ENCODE data around the gene ZNF746.

The ZNF746 gene

DNA sequence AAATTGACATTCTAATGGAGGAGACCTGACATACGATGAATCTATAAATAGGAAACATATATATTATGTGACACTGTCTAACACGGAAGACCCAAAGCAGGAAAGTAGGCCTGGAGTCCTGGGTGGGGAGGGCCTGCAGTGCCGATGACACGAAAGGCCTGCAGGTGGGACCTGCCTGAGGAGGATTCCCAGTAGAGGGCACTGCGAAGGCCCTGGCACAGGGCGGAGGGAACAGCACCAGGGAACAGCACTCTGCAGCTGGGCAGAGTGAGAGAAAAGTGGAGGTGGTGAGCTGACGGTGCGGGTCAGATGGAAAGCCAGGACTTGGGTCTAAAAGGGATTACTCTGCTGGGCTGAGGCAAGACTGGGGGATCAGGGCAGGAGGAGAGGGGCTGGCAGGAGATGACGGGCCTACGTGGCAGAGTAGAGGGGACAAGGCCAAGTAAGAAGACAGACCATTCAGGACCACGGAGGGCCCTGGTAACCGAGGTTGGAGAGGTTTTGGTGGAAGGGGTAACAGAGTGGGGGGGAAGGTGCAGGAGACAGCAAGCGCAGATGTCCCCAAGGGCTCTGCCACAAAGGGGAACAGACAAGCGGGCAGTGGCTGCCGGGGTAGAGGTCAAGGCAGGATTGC lies 8.1 kb downstream of the ZNF746 start:
- DNase-seq = no peak

DNA sequence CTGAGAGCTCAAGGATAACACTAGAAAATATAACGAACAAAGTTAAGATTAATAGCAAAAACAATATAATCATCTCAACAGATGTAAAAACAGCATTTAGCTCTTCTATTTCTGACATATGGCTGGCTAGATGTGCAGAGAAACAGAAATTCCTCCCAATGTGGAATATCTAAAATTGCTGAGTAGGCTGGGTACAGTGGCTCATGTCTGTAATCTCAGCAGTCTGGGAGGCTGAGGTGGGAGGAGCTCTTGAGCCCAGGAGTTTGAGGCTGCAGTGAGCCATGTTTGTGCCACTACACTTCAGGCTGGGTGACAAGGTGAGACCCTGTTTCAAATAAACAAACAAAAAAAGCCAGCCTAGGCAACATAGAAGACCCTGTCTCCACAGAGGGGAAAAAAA lies 18.0 kb downstream of the ZNF746 start:
- DNase-seq = no peak

DNA sequence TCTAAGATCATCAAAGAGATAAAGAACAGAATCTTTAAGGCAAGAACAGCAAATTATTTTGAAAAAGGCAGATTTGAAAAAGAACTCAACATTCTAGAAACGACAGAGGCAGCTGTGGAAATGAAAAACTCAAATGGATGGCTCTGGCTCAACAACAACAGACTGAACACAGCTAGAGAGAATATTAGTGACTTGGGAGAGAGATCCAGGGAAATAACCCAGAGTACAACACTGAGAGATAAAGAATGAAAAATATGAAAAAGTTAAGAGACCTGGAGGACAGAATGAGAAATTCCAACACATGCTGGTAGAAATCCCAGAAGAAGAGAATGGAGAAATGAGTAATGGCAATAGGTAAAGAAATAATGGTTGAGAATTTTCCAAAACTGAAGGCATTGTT lies 18.9 kb downstream of the ZNF746 start:
- no peak for DNase-seq

DNA sequence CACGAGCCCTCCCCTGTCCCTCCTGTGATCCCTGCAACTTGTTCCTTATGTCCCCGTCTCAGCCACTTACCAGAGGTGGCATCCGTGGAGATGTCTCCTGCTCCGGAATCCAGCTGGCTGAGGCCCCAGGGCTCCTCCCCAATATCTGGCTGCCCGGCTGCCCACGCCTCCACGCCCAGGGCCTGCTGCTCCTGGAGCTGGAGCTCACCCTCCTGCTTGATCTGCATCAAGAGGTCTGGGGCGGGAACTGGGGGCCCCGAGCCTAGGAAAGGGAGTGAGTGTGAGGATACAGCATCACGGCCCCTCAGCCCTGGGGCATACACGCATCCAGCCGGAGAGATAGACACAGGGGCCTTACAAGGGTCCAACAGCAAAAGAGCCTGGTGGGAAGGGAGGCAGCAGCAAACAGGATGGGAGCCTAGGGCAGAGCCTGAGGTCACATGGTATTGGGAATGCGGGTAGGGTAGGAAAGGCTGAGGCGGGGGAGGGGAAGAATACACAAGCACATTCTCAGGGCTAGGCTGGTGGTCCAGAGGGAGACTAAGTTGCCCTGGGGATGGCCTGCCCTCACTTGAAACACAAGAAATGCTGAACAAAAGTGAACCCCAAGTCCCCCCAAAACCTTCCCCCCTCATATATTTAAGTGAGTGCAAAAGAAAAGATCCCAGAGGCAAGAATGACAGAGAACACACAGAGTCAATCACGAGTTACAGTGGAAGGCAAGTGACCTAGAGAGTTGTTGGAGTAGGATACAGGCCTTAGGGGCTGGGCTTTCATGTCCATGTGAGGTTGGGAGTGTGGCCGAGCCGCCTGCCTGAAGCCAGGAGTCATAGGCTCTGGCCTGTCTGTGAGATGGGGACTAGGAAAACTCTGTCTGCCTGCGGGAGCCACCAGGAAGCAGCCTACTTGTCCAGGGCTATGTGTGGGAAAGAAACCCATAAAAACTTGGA lies 19.8 kb downstream of the ZNF746 start:
- DNase-seq = no peak

DNA sequence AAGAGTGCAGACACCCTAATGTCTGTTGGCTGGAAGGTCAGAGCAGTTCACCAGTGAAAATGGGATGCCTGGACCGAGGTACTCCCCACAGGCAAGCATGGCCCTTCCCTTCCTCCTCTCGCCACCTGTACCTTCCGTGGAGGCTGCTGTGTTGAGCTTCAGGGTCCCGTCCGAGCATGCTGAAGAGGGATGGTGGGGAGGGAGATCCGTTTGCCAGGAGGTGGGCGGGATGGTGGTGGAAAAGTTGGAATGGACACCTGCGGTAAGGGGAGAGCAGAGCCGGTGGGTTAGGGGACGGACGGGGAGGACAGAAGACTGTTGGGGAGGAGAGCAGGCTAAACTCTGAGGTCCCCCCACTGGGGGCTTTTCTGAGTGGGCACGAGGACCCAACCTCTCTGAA lies 20.8 kb downstream of the ZNF746 start:
- DNase-seq = no peak

DNA sequence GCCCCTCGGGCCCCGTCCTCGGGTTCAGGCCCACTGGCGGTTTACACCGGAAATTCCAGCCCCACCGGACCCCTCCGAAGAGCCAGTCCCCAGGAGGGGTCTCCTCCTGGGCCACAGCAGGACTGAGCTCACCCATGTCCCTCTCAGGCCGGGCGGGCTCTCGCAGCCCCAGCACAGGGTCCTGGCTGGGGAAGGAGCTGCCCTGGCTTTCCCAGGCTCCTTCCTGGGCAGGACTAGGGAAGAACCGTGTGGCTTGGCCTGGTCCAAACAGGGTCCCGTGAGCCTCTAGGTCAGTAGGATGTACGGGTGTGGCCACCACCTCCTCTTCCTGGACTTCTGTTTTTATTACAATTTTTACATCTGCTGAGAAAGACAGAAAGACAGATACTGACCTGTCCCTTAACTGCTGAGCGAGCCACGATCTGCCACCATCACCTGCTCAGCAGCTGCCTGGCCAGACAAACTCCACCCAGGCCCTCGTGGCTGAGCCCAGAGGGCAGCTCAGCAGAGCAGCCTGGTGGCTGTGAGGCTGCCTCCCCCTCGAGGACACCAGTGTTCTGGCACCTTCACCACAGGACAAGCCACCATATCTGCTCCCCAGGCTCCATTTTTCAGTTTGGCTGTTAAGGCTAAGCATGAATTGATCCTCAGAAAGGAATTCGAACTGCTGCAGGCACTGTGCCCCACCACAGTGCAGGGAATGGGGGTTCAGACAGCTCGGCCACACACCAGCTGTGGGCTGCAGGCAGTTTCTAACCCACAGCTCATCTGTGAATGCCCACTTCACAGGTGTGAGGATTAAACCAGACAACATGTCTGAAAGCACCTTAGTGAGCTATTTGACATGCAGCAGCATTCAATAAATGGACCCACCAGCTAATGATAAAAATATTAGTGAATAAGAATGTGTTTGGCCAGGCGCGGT lies 22.2 kb downstream of the ZNF746 start:
- no peak for DNase-seq

DNA sequence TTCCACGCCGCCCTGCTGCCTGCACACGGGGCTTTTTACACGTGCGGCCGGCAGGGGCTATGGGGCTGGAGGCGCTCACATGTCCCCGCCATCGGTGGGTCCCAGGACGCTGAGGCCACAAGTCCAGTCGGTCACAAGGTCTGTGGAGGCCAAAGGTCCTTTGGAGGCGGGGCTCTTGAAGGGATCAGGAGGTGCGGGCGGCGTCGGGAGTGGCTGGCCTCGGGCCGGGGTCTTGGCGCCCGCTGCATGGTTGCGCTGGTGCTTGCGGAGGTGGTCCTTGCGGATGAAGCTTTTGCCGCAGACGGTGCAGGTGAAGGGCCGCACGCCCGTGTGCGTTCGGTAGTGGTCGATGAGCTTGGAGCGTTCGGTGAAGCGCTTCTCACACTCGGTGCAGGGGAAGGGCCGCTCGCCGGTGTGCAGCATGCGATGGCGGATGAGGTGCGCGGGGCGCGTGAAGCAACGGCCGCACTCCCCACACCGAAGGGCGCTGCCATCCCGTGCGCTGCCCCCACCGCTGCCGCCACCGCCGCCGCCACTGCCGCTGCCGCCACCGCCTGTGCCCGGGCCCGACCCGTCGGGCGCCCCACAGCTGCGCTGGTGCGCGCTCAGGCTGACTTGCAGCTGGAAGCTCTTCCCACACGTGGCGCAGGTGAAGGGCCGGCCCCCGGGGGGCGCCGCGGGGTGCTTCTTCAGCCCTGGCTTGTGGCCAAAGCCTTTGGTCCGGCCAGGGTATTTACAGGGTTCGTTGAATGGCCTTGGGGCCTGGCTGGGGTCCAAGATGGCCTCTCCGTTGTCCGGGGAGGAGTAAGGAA lies 23.1 kb downstream of the ZNF746 start:
- no peak for DNase-seq

DNA sequence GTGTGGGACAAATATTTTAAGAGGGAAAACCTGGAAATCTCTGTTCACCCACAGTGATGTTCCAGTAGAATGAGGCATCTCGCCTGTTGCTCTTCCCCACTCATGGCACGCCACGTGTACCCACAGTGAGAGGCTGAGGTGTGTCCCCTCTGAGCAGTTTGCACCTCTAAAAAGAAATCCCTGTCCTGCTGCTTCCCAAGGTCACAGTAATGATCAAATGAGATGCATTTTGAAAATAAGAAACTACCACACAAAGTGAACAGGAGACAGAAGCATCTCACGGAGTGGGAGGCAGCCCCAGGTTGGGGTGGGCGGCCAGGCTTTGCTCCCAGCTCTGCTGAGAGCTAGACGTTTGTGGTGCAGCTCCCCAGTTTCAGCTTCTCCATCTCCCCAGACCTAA lies 24.4 kb downstream of the ZNF746 start:
- no peak for DNase-seq

DNA sequence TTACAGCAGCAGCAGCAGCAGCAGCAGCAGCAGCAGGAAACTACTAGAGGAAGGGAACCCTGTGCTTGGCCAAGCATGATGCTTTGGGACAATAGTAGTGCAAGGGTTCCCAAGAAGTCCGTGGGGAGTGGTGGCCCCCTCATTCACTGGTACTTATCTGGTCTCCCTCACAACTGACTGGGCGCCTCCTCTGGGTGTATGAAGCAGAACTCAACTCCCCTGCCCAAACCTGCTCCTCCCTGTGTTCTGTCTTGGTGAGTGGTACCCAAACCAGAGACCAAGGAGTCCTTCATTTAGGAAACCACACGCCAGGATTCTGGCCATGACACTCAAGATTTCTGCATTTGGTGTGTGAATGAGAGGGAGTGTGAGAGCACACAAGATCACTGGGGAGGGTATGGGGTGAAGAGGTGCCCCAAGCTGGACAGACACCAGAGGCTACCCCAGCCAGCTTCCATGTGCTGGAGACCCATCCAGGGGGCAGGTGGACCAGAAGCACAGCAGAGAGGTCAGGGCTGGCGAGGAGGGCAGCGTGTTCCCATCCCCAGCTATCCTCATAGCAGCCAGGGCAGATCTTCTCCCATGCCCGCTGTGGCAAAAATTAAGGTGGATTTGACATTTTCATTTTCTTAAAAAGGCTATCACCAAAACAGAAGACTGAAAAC lies 26.2 kb downstream of the ZNF746 start:
- no peak for DNase-seq

DNA sequence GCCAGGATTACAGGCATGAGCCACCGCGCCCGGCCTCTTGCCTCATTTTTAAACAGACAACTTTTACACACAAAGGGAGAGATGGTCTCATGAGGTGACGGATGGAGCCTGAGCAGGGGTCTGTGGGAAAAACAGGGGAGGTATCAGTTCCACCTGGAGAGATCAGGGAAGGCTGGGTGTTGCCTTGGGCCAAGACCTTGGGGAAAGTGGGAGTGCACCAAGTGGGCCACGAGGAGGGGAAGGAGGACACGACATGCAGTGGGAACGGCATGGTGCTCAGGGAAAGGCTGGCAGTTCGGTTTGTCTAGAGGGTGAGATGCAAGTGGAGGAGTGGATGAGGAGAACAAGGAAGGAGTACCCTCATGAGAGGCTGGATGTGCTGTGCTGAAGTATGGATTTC lies 27.8 kb downstream of the ZNF746 start:
- no peak for DNase-seq

DNA sequence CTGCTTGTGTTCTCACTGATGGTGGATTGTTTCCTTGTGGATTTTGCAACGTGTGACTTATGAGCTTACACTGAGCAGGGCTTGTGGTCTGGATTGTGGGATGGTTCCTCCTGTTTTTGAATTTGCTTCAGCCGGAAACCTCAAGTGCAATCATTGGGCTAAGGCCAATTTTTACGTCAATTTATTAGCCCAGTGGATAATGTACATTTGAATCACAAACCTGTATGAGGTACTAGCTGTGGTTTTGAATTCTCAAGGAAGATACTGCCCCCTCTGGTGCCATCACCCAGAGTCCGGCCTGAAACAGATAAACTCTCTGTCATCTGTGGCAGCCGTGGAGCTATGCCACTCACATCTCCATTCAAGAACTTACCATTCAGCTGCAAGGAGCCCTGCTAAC lies 29.4 kb downstream of the ZNF746 start:
- no peak for DNase-seq

DNA sequence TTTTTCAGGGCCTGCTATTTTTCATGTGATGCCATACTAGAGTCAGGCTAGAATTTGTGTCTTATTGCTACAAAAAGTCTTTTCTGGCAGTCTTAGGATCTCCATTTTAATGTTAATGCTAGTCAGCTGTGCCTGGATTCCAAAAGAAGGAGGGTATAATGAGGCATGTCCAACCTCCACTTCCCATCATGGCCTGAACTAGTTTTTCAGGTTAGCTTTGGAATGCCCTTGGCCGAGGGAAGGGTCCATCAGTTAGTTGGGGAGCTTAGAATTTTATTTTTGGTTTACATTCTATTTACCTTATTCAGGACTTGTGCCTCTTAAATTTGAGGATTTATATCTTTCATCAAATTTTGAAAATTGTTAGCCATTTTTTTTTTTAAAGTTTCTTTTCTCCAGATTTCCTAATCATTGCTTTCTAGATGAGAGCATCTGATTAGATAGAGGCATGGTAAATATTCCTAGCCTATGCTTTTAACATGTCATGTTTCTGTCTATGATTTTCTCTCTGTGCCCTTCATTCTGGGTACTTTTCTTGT lies 30.2 kb downstream of the ZNF746 start:
- DNase-seq = no peak

DNA sequence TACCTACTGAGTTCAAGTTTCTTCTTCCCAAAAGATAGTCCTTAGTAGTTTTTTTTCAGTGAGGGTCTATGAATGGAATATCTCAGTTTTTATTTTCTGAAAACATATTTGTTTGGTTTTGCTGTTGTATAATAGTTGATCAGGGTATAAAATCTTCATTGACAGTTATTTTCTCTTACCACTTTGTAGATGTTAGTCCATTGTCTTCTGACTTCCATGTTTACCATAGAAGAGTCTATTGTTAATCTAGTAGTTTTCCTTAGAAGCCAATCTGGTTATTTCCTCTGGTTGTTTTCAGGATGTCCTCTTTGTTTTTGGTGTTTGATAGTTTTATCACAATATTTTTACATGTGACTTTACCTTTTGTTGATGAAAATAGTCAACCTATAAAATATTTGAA lies 31.2 kb downstream of the ZNF746 start:
- DNase-seq = no peak

DNA sequence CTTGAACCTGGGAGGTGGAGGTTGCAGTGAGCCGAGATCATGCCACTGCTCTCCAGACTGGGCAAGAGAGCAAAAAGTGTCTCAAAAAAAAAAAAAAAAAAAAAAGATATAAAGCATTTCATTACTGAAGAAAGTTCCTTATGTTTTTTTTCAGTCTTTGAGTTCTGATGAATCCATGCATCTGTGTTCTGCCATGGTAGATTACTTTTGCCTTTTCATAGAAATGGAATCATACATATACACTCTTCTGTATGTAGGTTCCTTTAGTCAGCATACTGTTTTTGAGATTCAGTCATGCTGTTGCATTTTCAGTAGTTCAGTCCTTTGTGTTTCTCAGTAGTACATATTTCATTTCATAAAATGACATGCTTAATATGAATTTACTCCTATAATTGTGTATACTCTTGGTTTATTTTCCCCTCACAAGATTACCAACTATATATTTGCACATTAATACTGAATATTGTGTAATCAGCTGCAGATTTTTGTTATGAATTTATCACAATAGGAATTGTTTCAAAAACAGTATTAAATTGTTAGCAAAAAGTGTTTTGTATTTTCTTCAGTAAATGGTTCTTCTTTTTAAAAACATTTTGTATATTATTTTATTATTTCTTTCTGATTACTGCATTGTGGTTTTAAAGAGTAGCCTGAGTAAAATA lies 34.0 kb downstream of the ZNF746 start:
- DNase-seq = no peak

DNA sequence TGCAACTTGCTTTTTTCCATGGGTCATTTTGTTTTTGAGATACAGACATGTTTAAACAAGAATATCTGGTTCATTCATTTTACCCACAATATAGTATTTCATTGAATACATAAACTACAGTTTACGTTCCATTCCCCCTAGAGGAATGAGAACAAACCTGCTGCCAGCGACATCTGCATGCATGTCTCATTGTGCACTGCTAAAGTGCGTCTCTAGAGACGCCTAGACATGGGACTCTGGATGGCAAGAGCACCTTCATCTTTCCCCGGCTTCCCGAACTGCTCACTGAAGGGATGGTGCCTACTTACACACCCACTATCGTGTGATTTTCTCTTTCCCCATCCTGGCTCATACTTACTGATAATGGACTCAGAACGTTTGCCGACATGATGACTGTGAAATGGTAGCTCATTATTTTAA lies 35.5 kb downstream of the ZNF746 start:
- no peak for DNase-seq

DNA sequence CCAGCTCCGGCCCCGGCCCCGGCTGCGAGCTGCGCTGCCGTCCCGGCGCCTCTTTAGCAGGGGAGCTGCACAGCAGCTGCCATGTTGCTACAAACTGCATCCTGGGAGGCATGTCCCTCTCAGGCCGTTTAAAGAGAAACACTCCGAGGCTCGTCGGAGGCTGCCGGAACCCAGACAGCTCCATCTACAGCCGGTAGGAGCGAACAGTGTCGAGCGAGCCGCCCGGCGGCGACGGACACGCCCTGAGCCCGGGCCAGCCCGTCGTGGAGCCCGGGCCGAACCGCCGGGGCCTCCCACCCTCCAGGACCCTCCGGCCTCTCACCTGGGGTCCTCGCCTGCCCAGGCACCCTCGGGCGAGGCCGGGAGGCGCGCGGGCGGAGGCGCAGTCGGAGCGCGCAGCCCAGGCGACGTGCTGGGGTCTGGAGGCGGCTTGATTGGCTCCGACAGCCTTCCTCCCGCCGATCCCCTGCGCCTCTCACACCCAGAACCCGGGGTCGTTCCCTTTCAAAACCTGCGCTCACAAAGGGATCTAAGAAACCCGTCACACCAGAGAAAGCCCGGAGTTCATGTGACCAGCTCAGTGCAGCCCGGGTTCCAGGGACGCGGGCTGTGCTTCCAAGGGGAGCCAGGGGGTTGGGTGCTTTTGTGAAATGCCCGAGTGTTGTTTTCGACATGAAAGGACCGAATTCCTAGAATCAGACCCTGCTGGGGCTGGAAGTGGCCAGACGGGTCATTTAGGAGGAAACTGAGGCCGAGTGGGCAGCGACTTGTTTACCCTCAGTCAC lies 36.9 kb downstream of the ZNF746 start, which contains the start of gene ZNF777:
Gene ZNF777, minus strand, starts transcription at position 570 of the 785 bp plus-strand sequence. CDS start 5,040 bp downstream, outside the sequence.
- DNase-seq = peak; percentile 44 to 77

DNA sequence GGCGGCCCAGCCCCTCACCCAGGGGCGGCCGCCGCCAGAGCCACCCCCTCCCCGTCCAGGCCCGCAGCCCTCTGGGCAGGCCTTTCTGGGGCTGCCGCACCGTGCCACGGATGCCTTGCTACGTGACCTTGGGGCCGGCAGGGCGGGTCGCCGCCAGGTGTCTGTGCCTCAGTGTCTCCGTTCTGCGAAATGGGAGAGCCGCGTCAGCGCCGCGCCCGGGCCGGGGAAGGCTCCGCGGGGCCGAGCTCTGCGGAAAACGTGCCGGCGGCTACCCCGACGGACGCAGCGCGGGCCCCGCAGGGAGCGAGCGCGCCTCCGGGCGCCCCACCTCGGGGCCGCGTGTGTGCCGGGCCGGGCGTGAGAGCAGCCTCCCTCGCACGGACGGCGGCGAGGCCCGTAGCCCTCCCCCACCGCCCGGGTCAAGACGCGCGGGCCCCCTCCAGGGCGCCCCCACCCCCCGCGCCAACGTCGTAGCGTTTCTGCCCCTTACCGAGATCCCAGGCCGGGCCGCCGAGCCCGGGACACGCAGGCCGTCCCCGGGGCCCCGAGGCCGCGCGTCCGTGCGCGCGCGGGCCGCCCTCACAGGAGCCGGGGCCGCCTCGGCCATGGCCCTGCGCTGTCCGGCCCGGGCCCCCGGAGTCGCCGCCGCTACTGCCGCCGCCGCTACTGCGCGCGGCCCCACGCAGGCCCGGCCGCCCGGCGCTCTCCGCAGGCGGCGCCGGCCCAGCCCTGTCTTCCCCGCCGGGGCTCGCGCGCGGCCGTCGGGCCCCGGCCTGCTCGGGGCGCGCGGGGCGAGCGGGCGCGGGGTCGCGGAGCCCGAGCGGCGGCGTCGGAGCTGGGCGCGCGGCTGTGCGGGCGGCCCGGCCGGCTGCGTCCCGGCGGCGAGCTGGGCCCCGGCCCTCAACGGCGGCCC lies 37.8 kb downstream of the ZNF746 start:
- DNase-seq = no peak

DNA sequence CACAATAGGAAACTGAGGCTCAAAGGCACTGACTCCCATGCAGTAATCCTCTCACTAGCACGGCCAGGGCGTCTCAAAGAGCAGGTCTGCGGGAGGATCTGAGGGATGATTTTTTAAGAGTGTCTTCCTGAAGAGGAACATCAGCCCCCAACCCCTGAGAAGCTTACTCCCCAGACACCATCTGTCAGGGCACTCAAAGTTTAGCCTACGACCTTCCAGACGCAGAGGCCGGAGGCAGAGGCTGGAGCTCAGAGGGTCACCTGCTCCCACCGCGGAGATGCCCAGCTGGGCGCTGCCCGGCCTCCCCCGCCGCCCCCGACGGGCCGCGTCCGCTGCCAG lies 38.4 kb downstream of the ZNF746 start:
- DNase-seq = no peak

DNA sequence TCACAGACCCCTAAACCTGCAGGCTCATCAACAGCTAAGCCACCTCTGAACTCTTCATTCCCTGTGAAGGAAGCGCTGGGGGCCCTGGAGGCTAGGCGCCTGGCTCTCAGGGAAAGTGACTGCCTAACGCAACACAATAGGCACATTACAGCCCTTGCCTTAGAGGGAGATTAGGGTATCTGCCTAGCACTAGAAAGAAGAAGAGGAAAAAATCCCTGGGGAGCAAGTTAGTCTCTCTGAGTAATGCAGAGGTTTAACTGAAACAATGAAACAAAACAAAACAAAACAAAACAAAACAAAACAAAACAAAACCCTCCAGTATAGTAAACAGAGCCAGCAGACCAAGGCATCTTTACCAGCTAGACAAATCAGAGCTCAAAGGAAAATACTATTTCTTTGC lies 39.4 kb downstream of the ZNF746 start:
- DNase-seq = no peak
